ENCODE measurements around the gene COL7A1.

The COL7A1 gene

GRCh38 chr3:48595075-48595525 lies at the start of gene COL7A1:
Gene COL7A1, minus strand, starts transcription at chr3:48595329. Its CDS starts 170 bp downstream, at chr3:48595159.
- TF ChIP-seq, protein P1, sequence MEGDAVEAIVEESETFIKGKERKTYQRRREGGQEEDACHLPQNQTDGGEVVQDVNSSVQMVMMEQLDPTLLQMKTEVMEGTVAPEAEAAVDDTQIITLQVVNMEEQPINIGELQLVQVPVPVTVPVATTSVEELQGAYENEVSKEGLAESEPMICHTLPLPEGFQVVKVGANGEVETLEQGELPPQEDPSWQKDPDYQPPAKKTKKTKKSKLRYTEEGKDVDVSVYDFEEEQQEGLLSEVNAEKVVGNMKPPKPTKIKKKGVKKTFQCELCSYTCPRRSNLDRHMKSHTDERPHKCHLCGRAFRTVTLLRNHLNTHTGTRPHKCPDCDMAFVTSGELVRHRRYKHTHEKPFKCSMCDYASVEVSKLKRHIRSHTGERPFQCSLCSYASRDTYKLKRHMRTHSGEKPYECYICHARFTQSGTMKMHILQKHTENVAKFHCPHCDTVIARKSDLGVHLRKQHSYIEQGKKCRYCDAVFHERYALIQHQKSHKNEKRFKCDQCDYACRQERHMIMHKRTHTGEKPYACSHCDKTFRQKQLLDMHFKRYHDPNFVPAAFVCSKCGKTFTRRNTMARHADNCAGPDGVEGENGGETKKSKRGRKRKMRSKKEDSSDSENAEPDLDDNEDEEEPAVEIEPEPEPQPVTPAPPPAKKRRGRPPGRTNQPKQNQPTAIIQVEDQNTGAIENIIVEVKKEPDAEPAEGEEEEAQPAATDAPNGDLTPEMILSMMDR (IDR thresholded peaks at IDR 0.05) = no peak
- H3K36me3 ChIP-seq (ENCODE audit: control insufficient read depth, insufficient read depth, low read length) = no peaks in the 10 kb centered on the region
- peak within 1 kb of the TSS; percentile 53 for H2AFZ ChIP-seq
- H3K4me1 ChIP-seq = peaks cover 7% of the 10 kb centered on the region
- no peak within 1 kb of the TSS for H3K9ac ChIP-seq
- H3K27ac ChIP-seq = no peak within 1 kb of the TSS
- no peak within 1 kb of the TSS for H3K4me3 ChIP-seq (ENCODE audit: low read depth, low read length)
- H3K4me2 ChIP-seq (ENCODE audit: low read length) = no peak within 1 kb of the TSS
- H3K79me2 ChIP-seq = no peaks in the 10 kb centered on the region
- H3K27me3 ChIP-seq (ENCODE audit: control insufficient read depth, insufficient read depth, low read length) = no peaks in the 10 kb centered on the region
- H3K9me3 ChIP-seq (ENCODE audit: control insufficient read depth, low read length) = no peaks in the 10 kb centered on the region

- no peak overlapping the region for H3K27ac ChIP-seq
- no peaks in the 10 kb centered on the region for H3K4me1 ChIP-seq
- no peak overlapping the region for H3K4me2 ChIP-seq (ENCODE audit: low read length)
- H3K9me3 ChIP-seq (ENCODE audit: control insufficient read depth, low read length) = no peaks in the 10 kb centered on the region
- no peak overlapping the region for H2AFZ ChIP-seq
- H3K79me2 ChIP-seq = peaks cover 4% of the 10 kb centered on the region
- no peaks in the 10 kb centered on the region for H3K27me3 ChIP-seq (ENCODE audit: control insufficient read depth, insufficient read depth, low read length)
- TF ChIP-seq, protein P1 (IDR thresholded peaks at IDR 0.05) = no peak
- no peaks in the 10 kb centered on the region for H3K36me3 ChIP-seq (ENCODE audit: control insufficient read depth, insufficient read depth, low read length)
- H3K4me3 ChIP-seq (ENCODE audit: low read depth, low read length) = no peak overlapping the region
- no peak overlapping the region for H3K9ac ChIP-seq
These were observed 47.5 kb upstream of the COL7A1 start for GRCh38 chr3:48642605-48643004.

DNA sequence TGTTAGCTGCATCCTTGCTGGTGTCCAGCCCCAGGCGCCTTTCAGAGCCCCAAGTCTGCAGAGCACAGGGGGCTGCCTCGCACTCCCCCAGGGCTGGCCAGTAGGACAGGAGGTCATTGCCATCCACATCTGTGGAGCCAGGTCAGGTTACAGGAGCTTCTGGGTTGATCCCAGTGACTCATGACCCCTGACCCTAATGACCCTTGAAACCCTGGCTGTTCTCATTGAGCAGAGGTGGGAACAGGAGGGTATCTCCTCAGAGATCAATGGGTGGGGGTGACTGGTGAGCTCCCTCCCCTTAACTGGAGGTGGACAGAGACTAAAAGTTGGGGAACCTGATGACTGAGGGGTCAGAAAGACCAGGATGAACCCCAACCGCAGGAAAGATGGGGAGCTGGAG lies 46.3 kb upstream of the COL7A1 start:
- TF ChIP-seq, protein P1 (IDR thresholded peaks at IDR 0.05) = no peak
- H3K4me1 ChIP-seq = no peaks in the 10 kb centered on the region
- H3K4me2 ChIP-seq (ENCODE audit: low read length) = no peak overlapping the region
- peaks cover 4% of the 10 kb centered on the region for H3K79me2 ChIP-seq
- H3K36me3 ChIP-seq (ENCODE audit: control insufficient read depth, insufficient read depth, low read length) = no peaks in the 10 kb centered on the region
- no peak overlapping the region for H2AFZ ChIP-seq
- no peak overlapping the region for H3K27ac ChIP-seq
- H3K9me3 ChIP-seq (ENCODE audit: control insufficient read depth, low read length) = no peaks in the 10 kb centered on the region
- no peak overlapping the region for H3K4me3 ChIP-seq (ENCODE audit: low read depth, low read length)
- no peaks in the 10 kb centered on the region for H3K27me3 ChIP-seq (ENCODE audit: control insufficient read depth, insufficient read depth, low read length)
- no peak overlapping the region for H3K9ac ChIP-seq

DNA sequence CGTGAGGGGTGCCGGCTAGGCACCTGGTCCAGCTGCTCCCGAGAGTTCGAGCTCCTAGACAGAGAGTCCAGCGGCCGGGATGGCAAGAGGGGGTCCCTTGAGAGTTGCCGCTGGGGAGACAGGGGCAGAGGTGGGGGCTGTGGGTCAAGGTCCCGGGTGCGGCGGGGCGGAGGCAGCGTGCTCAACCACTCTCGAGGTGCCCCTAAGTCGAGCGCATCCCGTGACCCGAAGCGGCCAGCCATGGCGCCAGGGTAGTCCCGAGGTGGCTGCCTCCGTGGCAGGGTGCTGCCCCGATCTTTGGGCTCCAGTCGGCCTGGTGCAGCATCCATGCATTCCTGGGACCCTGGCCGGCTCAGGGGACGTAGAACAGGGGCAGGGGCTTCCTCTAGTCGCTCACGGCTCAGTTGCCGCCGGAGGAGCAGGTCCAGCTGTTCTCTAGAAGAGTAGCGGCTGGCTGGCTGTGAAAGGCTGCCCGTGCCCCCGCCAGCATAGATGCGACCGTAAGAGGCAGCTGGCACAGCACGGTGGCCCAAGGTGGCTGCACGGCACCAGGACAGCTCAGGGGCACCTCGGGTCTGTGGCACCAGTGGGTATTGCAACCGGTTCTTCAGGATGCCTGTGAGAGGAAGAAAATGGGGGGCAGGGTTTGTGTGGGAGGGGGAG lies 44.9 kb upstream of the COL7A1 start:
- Histone ChIP-seq H2AFZ (no peak overlapping the region), H3K9ac (no peak overlapping the region), H3K4me3 (ENCODE audit: low read depth, low read length) (no peak overlapping the region), H3K27ac (no peak overlapping the region), H3K4me1 (peaks cover 7% of the 10 kb centered on the region), H3K79me2 (peaks cover 4% of the 10 kb centered on the region), H3K36me3 (ENCODE audit: control insufficient read depth, insufficient read depth, low read length) (no peaks in the 10 kb centered on the region), H3K4me2 (ENCODE audit: low read length) (no peak overlapping the region), H3K9me3 (ENCODE audit: control insufficient read depth, low read length) (no peaks in the 10 kb centered on the region), H3K27me3 (ENCODE audit: control insufficient read depth, insufficient read depth, low read length) (no peaks in the 10 kb centered on the region)
- TF ChIP-seq, protein P1 (IDR thresholded peaks at IDR 0.05) = no peak

DNA sequence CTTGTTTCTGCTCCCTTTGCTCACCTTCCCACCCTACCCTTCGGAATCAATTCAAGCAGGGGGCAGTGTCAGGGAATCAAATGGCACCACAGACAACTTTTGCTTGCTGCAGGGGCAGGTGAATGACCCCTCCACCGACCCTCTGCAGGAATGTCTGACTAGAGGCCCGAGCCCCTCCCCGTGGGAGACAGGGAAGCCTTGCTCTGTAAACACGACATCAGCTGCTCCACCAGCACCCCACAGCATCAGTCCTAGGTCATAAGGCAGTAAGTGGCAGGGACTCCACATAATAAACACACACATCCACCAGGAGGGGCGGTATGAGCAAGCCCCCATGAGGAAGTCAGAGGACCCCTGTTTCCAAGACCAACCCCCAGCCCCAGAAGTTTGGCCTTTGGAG lies 42.2 kb upstream of the COL7A1 start:
- Histone ChIP-seq H3K27ac (no peak overlapping the region), H3K36me3 (ENCODE audit: control insufficient read depth, insufficient read depth, low read length) (no peaks in the 10 kb centered on the region), H3K9ac (no peak overlapping the region)

More for the DNA sequence above, 42.2 kb upstream of the COL7A1 start:
- H3K9me3 ChIP-seq (ENCODE audit: control insufficient read depth, low read length) = no peaks in the 10 kb centered on the region
- H2AFZ ChIP-seq = no peak overlapping the region
- H3K4me2 ChIP-seq (ENCODE audit: low read length) = no peak overlapping the region
- H3K79me2 ChIP-seq = peaks cover 2% of the 10 kb centered on the region
- TF ChIP-seq, protein P1 (IDR thresholded peaks at IDR 0.05) = no peak
- peaks cover 14% of the 10 kb centered on the region for H3K4me1 ChIP-seq
- H3K4me3 ChIP-seq (ENCODE audit: low read depth, low read length) = no peak overlapping the region
- no peaks in the 10 kb centered on the region for H3K27me3 ChIP-seq (ENCODE audit: control insufficient read depth, insufficient read depth, low read length)

Measured in parathyroid adenoma (tissue), 2 donors.